Hepatocyte (in vitro differentiated cells): Measurements from ENCODE around the gene STXBP6.

Experiments
- CTCF ChIP-seq: fragments of 200-600 bp; sonication (generic); IDR thresholded peaks from 2 replicates; pipeline ENCODE4 v1.5.1; 2016; ENCODE audit warnings: antibody characterized with exemption, mild to moderate bottlenecking; ENCODE audit not compliant: poor library complexity
- EZH2 ChIP-seq: fragments of 200-600 bp; sonication (generic); IDR thresholded peaks from 2 replicates; pipeline ENCODE4 v1.6.1; 2016; ENCODE audit warnings: antibody characterized with exemption, mild to moderate bottlenecking, borderline replicate concordance

GRCh38 chr14:25019892-25020291 lies 30.1 kb downstream of the STXBP6 start:
- no peak for TF ChIP-seq CTCF
- no peak for TF ChIP-seq EZH2
